HepG2 (cell line): ENCODE results near the gene PDIA6. TPM values are rescaled to one million over a fixed set of nuclear protein-coding genes. Genes with fewer than 3 reads are reported as not detected.

Experiments
- HNRNPL ChIP-seq: fragments of 200-400 bp; formaldehyde crosslinking; IDR thresholded peaks from 2 replicates; pipeline ENCODE4 v1.6.1; 2017; ENCODE audit warnings: mild to moderate bottlenecking, low read depth, low read length
- KLF9 ChIP-seq: IDR thresholded peaks from 2 replicates; pipeline ENCODE4 v1.6.1; 2016; ENCODE audit warnings: low read depth
- NCOR1 ChIP-seq: fragments of 200-600 bp; sonication (generic); IDR thresholded peaks from 2 replicates; pipeline ENCODE4 v1.7.0; 2017; ENCODE audit warnings: antibody characterized with exemption, low read length, borderline replicate concordance
- NFRKB ChIP-seq: fragments of 450-650 bp; IDR thresholded peaks from 2 replicates; pipeline ENCODE4 v1.6.1; 2017
- POLR2AphosphoS5 ChIP-seq: IDR thresholded peaks from 2 replicates; pipeline ENCODE4 v1.6.1; 2012; ENCODE audit warnings: low read depth, low read length
- RERE ChIP-seq: IDR thresholded peaks from 2 replicates; pipeline ENCODE4 v1.6.1; 2016; ENCODE audit warnings: low read depth, missing genetic modification reagents, missing compliant biosample characterization
- THAP8 ChIP-seq: sonication (generic); formaldehyde crosslinking; IDR thresholded peaks from 2 replicates; pipeline ENCODE4 v1.5.1; 2020; ENCODE audit warnings: missing genetic modification reagents, mild to moderate bottlenecking, borderline replicate concordance
- YEATS4 ChIP-seq: sonication (generic); formaldehyde crosslinking; IDR thresholded peaks from 2 replicates; pipeline ENCODE4 v1.4.0; 2020; ENCODE audit warnings: missing genetic modification reagents, borderline replicate concordance
- ZFX ChIP-seq: sonication (generic); formaldehyde crosslinking; IDR thresholded peaks from 2 replicates; pipeline ENCODE4 v1.4.0; 2020; ENCODE audit warnings: mild to moderate bottlenecking, low read depth, missing genetic modification reagents, moderate library complexity
- ZNF30 ChIP-seq: sonication (generic); formaldehyde crosslinking; IDR thresholded peaks from 2 replicates; pipeline ENCODE4 v1.5.0; 2020; ENCODE audit warnings: mild to moderate bottlenecking, missing genetic modification reagents
- ZNF441 ChIP-seq: sonication (generic); formaldehyde crosslinking; IDR thresholded peaks from 2 replicates; pipeline ENCODE4 v1.7.0; 2021; ENCODE audit warnings: missing genetic modification reagents, borderline replicate concordance
- polyA plus RNA-seq, 8 experiments: library from polyadenylated mRNA; depleted of rRNA in 3 of 8; stranded (reverse) in 7 of 8; unstranded in 1 of 8; fragments of >200 nt; fragmentation: Illumina TruSeq in 4 of 8; extraction: Trizol in 4 of 8; gene quantifications; 2 replicates each; pipeline versions ENCODE4 v1.2.1 to v1.2.3, GENCODE V29; 2011 to 2016; ENCODE audit warnings: low read depth in 4 of 8, missing spikeins in 1 of 8, mixed read lengths in 1 of 8; ENCODE audit not compliant: insufficient read depth in 1 of 8
- total RNA-seq, 5 experiments: library from RNA; depleted of rRNA; stranded (reverse); fragments of >200 nt; fragmentation: Illumina TruSeq; extraction: Trizol; gene quantifications; 2 replicates each; pipeline ENCODE4 v1.2.3, GENCODE V29; 2016; ENCODE audit warnings: low read depth in 1 of 5

The PDIA6 gene
- total and polyA plus RNA-seq, 2 of the 13 experiments (the other 11 are each of a cell fraction or from before 2014, with no cell fraction given), result 586 to 642 TPM

- no peak for TF ChIP-seq RERE (CRISPR knock-in tag)
- no peak for TF ChIP-seq KLF9 (CRISPR knock-in tag)
- no peak for TF ChIP-seq ZNF30 (CRISPR knock-in tag)
- no peak for TF ChIP-seq NFRKB
- no peak for TF ChIP-seq ZNF441 (CRISPR knock-in tag)
- no peak for TF ChIP-seq THAP8
- TF ChIP-seq POLR2AphosphoS5, result no peak
- TF ChIP-seq ZFX, result peak; percentile 35; the same call in 1 of the 2 replicates
- no peak for TF ChIP-seq NCOR1
- peak; percentile 75; the same call in 1 of the 2 replicates for TF ChIP-seq HNRNPL
- TF ChIP-seq YEATS4, result no peak
Measured at GRCh38 chr2:10759151-10759714, 53.4 kb downstream of the PDIA6 start (continued).
